Measurements from ENCODE around the gene MYOF. TPM values are rescaled to one million over a fixed set of nuclear protein-coding genes. Genes with fewer than 3 reads are reported as not detected.
"Not testable (repeated sequence)": the region's sequence is repeated elsewhere in the genome, so short reads cannot be mapped to it uniquely, and the experiment has no call there.

MYOF gene
- total RNA-seq, 2 donors from 2014 or later = 55.4 to 65.6 TPM

DNA sequence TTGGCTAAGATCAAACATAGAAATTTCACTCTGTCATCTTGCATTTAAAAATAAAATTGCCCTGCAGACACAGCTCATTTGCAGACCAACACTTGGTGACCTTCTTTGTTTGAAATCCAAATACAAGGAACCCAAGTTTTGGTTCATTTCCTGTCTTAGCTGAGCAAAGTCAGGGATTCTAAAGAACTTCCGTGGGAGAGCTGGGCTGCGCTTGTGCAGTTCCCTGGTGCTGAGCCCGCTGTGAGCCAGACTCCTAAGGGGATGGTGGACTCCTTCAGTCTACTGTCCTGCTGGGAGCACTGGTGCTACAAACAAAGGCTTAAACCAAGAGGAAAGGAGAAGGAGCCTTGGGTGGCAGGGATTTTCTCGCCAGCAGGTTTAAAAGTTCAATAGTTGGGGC, 60.0 kb downstream of the MYOF start:
- H3K27ac Mint-ChIP-seq = peak overlapping the region; percentile 30 to 81
- H3K9me3 Mint-ChIP-seq = no peaks in the 10 kb centered on the region
- DNase-seq (ENCODE audit: low spot score in 2 of 2) = no peak
- no peak for ATAC-seq
- H3K36me3 Mint-ChIP-seq = peaks cover 20 to 34% of the 10 kb centered on the region in 2 donors

DNA sequence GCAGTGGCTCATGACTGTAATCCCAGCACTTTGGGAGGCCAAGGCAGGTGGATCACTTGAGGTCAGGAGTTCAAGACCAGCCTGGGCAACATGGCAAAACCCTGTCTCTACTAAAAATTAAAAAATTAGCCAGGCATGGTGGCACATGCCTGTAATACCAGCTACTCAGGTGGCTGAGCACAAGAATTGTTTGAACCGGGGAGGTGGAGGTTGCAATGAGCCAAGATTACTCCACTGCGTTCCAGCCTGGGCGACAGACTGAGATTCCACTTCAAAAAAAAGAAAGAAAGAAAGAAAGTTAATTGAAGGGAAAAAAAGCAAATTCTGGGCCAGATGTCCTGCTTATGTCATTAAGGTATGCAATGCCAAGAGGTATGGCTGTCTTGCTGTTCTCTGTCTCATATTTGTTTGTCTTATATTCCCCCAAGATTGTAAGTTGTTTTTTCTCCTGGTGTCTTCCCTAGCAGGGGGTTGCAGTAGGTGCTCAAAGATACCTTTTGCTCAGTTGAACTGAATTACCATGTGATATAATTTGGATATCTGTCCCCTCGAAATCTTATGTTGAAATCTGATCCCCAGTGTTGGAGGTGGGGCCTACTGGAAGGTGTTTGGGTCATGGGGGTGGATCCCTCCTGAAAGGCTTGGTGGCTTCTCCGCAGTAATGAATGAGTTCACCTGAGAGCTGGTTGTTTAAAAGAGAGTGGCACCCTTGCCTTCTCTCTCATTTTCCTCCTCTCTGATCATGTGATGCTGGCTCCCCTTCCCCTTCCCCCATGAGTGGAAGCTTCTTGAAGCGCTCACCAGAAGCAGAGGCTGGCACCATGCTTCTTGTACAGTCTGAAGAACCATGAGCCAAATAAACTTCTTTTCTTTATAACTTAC, 60.9 kb downstream of the MYOF start:
- H3K9me3 Mint-ChIP-seq = no peaks in the 10 kb centered on the region
- ATAC-seq (no peak), DNase-seq (ENCODE audit: low spot score in 2 of 2) (no peak)
- H3K27ac Mint-ChIP-seq = peak overlapping the region in 1 of 2 donors; percentile 81
- H3K36me3 Mint-ChIP-seq = peaks cover 20 to 33% of the 10 kb centered on the region in 2 donors

DNA sequence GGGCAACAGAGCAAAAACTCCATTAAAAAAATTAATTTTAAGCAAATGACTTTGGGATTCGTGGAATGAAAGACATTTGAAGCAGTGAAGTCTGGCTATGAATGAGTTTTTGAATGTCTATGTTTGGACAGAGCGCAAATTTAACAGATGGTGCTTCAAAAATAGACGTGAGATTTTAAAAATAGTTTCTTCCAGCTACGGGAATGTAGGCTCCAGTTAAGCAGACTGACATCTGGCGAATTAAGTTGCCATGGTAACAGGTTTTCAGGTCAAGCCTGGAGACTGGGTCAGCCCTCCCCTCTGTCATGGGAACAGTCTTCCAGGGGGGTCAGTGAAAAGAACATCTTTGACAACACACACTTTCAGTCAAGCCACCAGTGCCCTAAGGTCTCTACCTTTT, 62.0 kb downstream of the MYOF start:
- Mint-ChIP-seq H3K9me3 (peaks cover 0 to 9% of the 10 kb centered on the region in 2 donors), H3K36me3 (peaks cover 15 to 33% of the 10 kb centered on the region in 2 donors), H3K27ac (peak overlapping the region in 1 of 2 donors; percentile 14)
- DNase-seq (ENCODE audit: low spot score in 2 of 2) (no peak), ATAC-seq (no peak)

DNA sequence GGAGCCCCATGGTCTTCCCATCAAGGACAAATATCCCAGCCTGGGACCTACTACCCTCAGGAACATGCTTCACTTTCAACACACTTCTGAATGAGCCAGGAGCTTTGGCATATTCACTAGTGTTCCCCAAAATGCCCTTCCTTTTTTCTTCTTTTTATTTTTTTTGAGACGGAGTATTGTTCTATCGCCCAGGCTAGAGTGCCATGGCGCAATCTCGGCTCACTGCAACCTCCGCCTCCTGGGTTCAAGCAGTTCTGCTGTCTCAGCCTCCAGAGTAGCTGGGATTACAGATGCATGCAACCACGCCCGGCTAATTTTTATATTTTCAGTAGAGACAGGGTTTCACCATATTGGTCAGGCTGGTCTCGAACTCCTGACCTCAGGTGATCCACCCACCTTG, 63.1 kb downstream of the MYOF start:
- not testable (repeated sequence) for H3K27ac Mint-ChIP-seq; ATAC-seq; DNase-seq (ENCODE audit: low spot score in 2 of 2)
- H3K36me3 Mint-ChIP-seq = peaks cover 9 to 32% of the 10 kb centered on the region in 2 donors
- peaks cover 0 to 11% of the 10 kb centered on the region in 2 donors for H3K9me3 Mint-ChIP-seq

DNA sequence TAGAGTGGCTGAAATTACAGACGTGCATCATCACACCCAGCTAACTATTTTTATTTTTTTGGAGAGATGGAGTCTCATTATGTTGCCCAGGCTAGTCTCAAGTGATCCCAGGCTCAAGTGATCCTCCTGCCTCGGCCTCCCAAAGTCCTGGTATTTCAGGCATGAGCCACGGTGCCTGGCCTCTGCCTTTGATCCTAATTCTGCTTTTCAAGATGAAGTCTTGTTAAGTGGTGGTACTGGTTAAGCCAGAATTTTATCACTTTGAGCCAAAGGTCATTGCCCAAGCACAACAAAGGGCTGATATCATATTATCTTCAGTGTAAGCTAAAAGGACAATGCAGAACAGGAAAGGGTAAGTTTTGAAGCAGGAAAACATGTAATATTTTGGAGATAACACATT, 64.2 kb downstream of the MYOF start:
- ATAC-seq (no peak), DNase-seq (ENCODE audit: low spot score in 2 of 2) (no peak)
- no peak overlapping the region for H3K27ac Mint-ChIP-seq
- H3K36me3 Mint-ChIP-seq = peaks cover 4 to 39% of the 10 kb centered on the region in 2 donors
- peaks cover 0 to 11% of the 10 kb centered on the region in 2 donors for H3K9me3 Mint-ChIP-seq

DNA sequence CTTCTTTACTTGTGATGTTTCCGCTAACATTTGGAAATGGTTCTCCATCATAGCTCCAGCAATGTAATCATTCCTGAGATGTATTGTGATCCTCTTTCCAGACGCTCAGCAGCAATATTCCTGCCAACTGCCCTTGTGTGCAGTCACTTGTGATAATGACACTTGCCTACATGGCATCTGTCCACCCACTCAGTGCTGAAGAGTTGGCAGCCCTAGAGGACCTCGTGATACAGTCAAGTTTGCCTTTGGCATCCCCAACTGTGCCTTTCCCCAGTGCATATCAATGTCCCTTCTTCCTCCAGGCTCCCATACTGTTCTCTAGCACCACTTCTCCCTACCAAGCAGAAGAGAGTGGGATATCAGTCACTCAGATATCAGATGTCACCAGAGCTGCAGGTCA, 64.9 kb downstream of the MYOF start:
- peaks cover 9 to 45% of the 10 kb centered on the region in 2 donors for H3K36me3 Mint-ChIP-seq
- DNase-seq (ENCODE audit: low spot score in 2 of 2) = no peak
- ATAC-seq = no peak
- H3K9me3 Mint-ChIP-seq = peaks cover 0 to 15% of the 10 kb centered on the region in 2 donors
- H3K27ac Mint-ChIP-seq = no peak overlapping the region

DNA sequence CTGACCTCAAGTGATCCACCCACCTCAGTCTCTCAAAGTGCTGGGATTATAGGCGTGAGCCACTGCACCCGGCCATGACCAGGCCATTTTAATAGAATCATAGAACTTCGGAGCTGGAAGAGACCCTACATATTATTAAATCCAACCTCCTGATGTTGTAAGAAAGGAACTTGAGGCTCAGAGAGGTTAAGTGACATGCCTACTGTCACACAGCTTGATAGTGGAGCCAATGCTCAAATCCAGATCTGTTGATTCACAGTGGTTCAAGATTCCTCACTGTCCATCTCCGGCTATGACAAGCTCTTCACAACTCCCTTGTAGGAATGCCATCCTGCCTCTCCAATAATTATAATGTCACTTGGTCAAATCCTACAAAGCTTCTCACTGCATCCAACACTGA, 65.3 kb downstream of the MYOF start:
- no peak overlapping the region for H3K27ac Mint-ChIP-seq
- no peak for DNase-seq (ENCODE audit: low spot score in 2 of 2)
- peaks cover 9 to 47% of the 10 kb centered on the region in 2 donors for H3K36me3 Mint-ChIP-seq
- no peak for ATAC-seq
- peaks cover 0 to 16% of the 10 kb centered on the region in 2 donors for H3K9me3 Mint-ChIP-seq

DNA sequence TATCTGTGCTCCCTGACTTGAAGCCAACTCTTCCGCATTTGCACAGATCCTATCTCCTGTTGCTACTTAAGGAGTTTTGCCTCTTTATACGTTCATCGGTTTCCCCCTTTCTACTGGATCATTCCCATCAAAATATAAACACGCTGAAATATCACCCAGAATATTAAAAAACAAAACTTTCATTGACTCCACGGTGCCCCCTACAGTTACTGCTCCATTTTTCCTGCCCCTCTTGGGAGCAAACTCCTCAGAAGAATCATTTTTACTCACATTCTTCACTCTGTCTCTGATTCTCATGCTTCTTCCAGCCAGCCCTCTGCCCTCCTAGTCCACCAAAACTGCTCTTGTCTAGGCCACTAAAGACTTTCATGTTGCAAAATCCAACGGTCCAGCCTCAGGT, 66.4 kb downstream of the MYOF start:
- Mint-ChIP-seq H3K9me3 (peaks cover 0 to 16% of the 10 kb centered on the region in 2 donors), H3K36me3 (peaks cover 4 to 48% of the 10 kb centered on the region in 2 donors), H3K27ac (no peak overlapping the region)
- ATAC-seq (no peak), DNase-seq (ENCODE audit: low spot score in 2 of 2) (no peak)

DNA sequence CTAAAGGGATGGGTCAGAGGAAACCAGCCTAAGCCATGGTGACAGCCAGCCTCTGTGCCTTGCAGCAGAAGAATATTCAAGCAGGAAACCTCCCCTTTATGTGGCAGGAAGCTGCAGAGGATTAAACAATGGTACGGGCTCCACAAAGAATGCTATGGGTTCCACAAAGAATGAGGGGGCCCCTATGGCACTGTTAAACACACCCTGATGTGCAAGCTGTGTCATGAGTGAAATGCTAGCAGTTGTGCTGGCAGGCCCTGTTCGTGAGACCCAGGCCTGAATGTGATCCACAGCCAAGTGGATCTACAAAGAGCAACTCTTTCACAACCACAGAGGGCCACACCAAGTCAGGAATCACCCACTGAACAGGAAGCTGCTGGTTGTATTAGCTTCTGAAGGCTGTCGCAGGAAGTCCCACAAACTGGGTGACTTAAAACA, 68.9 kb downstream of the MYOF start:
- peaks cover 0 to 16% of the 10 kb centered on the region in 2 donors for H3K9me3 Mint-ChIP-seq
- peak; percentile 59 to 80 for ATAC-seq

DNA sequence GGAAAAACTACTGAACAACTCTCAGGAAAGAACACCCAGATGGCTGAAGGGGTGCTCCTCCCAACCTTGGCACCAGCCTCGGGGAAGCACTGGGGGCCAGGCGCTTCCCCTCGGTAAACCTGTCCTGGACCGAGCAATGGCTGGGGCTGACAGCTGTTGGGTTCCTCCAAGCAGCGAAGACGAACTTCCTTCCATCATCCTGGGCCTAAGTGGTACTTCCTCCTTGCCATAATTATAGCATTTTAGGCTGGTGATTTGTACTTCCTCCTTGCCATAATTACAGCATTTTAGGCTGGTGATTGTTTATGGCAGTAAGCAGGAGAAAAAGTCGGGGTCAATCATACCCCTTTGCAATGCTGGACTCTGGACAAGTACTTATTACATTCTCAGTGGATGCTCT, 69.3 kb downstream of the MYOF start:
- H3K9me3 Mint-ChIP-seq = peaks cover 0 to 16% of the 10 kb centered on the region in 2 donors
- H3K36me3 Mint-ChIP-seq = peaks cover 19 to 56% of the 10 kb centered on the region in 2 donors
- peak overlapping the region in 1 of 2 donors; percentile 53 for H3K27ac Mint-ChIP-seq
- ATAC-seq (no peak), DNase-seq (ENCODE audit: low spot score in 2 of 2) (no peak)

More for the DNA sequence above, 68.9 kb downstream of the MYOF start:
- Mint-ChIP-seq H3K27ac (peak overlapping the region; percentile 53 to 86), H3K36me3 (peaks cover 19 to 55% of the 10 kb centered on the region in 2 donors)
- DNase-seq (ENCODE audit: low spot score in 2 of 2) = peak; percentile 6 to 57

DNA sequence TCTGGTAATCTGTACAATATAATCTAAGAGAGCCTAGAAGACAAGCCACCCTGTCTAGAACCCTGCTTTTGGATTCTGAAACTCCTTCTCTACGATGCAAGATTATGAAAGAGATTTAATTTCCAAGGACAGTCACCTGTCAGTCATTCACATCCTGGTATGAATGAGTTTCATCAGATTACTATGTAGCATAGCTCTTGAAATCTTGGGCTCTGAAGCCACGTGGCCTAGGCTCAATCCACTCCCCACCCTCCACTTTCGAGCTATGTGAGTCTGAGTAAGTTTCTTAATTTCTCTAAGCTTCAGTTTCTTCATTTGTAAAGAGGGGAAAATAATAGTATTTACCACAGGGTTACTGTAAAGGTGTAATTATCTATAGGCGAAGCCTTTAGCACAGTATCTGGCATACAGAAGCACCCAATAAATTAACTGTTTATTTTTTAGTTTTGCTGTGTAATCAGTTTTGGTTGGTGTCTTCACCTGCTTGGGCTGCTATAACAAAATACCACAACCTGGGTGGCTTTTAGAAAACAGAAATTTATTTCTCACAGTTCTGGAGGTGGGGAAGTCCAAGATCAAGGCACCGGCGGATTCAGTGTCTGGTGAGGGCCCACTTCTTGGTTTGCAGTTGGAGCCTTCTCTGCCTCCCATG, 71.3 kb downstream of the MYOF start:
- no peak for DNase-seq (ENCODE audit: low spot score in 2 of 2)
- peak; percentile 73 to 86 for ATAC-seq
- H3K36me3 Mint-ChIP-seq = peaks cover 19 to 59% of the 10 kb centered on the region in 2 donors

DNA sequence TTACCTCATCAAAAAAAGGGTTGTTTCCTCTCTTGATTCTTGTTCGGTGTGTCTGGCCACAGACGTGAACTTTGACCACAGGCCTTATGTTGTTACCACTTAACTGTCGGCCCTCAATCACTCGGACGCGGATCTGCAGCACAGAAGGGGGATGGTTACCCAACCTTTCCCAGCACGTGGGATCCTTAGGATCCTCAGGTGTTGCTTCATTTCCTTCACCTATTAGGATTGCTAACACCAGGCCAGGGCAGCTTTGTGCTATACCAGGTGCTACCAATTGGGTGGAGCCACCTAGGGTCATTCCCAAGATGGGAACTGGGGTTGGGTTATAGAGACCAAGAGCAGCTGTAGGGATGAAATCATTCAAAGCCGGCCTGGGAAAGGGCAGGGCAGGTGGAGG, 73.4 kb downstream of the MYOF start:
- peaks cover 20 to 50% of the 10 kb centered on the region in 2 donors for H3K36me3 Mint-ChIP-seq
- H3K9me3 Mint-ChIP-seq = peaks cover 0 to 4% of the 10 kb centered on the region in 2 donors
- no peak overlapping the region for H3K27ac Mint-ChIP-seq
- ATAC-seq = no peak
- DNase-seq (ENCODE audit: low spot score in 2 of 2) = no peak

More for the DNA sequence above, 71.3 kb downstream of the MYOF start:
- H3K27ac Mint-ChIP-seq = peak overlapping the region; percentile 53 to 88
- H3K9me3 Mint-ChIP-seq = peaks cover 0 to 14% of the 10 kb centered on the region in 2 donors

DNA sequence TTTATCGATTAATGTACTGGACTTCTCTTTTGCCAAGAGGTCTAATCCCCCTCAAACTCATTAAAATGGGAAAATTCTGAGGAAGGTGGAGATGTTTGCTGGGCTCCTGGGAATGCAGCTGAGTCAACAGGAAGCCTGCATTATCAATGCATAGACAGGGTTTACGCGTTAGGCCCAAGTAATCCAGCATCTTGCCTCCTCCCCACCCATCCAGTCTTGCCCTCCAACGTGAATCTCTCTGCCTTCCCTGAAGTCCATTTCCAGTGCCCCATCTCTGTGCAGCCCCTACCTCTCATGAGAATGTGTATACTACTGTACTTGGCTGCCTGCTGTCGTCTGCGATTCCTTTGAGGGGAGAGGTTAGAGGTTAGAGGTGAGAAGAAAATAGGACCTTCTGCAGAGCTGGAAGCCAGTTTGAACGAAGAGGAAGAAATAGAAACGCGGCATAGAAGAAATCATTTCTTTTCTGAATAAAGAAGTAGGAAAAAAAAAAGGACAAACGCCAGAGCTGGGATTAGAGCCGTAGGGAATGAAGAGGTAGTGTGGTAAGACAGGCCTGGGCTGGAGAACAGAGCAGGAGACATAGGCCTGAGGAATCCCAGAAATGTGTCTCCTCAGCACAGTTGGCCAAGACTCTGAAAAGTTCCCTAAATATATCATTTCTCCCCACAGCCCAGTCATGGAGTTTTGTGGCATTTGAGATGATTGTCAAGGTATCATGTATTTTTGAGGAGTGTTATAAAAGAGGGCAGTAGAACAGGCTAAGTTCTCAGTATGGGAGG, 75.6 kb downstream of the MYOF start:
- DNase-seq (ENCODE audit: low spot score in 2 of 2) (no peak), ATAC-seq (no peak)
- Mint-ChIP-seq H3K9me3 (no peaks in the 10 kb centered on the region), H3K36me3 (peaks cover 35 to 50% of the 10 kb centered on the region in 2 donors), H3K27ac (peak overlapping the region; percentile 17 to 51)

DNA sequence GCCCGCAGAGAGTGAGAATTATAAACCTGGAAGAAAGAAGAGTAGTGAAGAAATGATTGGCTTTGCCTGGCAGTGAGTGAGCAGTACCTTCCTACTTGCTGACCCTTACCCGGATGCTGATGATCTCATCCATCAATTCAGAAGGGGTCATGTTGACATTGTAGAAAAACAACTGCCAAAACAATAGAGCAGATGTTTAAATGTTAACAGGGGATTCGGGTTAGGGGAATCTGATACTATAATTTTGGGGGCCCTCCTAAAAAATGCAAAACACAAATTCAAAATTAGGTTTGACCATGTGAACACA, 78.1 kb downstream of the MYOF start:
- no peak for DNase-seq (ENCODE audit: low spot score in 2 of 2)
- no peak overlapping the region for H3K27ac Mint-ChIP-seq

DNA sequence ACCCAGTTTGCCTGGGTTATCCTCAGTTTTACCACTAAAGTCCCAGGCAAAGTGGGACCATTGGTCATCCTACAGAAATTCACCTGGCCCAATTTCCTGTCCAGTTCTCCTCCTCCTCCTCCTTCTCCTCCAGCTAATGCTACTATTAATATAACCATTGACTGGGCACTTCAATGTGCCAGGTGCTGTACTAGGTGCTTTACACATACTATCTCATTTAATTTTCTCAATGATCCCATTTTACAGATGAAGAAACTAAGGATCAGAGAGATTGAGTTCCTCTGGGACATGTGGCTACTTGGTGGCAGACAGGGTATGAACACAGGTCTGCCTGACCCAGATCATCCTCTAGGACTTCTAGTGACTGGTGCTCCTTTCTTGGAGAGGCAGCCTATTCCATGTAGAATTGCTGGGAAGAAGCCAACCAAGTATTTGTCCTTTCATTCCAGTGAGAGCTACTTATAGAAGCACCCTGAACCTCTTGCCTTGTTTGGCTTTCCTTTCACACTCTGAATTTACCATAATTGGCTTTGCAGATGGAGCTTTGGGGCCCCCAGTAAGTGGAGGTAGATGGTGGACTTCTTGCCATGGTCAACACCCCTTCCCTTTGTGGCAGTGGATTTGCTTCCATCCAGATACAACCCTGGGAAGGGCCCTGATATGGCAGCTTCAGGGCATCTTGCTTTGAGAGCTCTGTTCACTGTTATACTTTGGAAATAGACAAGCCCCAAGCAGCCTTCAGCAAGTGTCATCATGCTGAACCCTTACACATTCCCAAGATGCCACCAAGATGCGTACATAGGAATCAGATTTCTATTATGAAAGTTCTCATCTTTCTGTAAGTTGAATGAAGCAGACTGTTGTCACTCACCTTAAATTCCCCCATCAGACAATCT, 78.7 kb downstream of the MYOF start:
- H3K27ac Mint-ChIP-seq = peak overlapping the region in 1 of 2 donors; percentile 22

More for the DNA sequence above, 78.1 kb downstream of the MYOF start:
- Mint-ChIP-seq H3K36me3 (peaks cover 37 to 48% of the 10 kb centered on the region in 2 donors), H3K9me3 (no peaks in the 10 kb centered on the region)
- ATAC-seq = no peak

DNA sequence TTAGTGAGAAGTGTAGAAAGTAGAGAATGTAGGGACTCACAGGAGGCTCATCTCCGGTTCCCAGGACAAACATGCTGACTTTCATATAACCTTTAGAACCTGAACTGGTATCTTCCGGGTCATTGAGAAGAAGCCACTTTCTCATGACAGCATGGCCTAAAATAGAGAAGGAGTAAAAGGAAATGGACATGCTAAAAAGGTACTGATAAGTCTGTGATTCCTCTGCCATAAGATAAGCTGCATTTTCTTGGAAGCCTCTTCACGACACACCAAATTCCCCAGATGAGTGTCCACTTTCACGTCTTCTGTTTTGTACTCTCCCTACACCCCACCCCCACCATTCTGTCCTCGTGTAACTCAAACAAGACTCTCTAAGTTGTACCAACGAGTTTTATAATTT, 79.9 kb downstream of the MYOF start:
- no peak for DNase-seq (ENCODE audit: low spot score in 2 of 2)
- no peak for ATAC-seq
- Mint-ChIP-seq H3K36me3 (peaks cover 46 to 56% of the 10 kb centered on the region in 2 donors), H3K27ac (no peak overlapping the region), H3K9me3 (no peaks in the 10 kb centered on the region)

More for the DNA sequence above, 78.7 kb downstream of the MYOF start:
- Mint-ChIP-seq H3K9me3 (no peaks in the 10 kb centered on the region), H3K36me3 (peaks cover 37 to 48% of the 10 kb centered on the region in 2 donors)
- ATAC-seq (no peak), DNase-seq (ENCODE audit: low spot score in 2 of 2) (no peak)

Measured in activated naive CD4-positive, alpha-beta T cell treated with anti-CD3 and anti-CD28 coated beads, Interleukin-2, amount 50 U/mL, for 72 hours (primary cell).